Measurements from ENCODE around the gene RTN4RL1.

GRCh38 chr17:1913702-1914101 is 111.4 kb downstream of the RTN4RL1 start:
- TF ChIP-seq POLR2A (IDR thresholded peaks at IDR 0.05) = no peak
- no peak for TF ChIP-seq CTCF (IDR thresholded peaks at IDR 0.05)
- TF ChIP-seq POLR2AphosphoS5 (IDR thresholded peaks at IDR 0.05) = no peak

All from suprapubic skin (tissue), 4 donors.